Fibroblast of lung (primary cell): ENCODE measurements around the gene PTPRA. TPM values are rescaled to one million over a fixed set of nuclear protein-coding genes. Genes with fewer than 3 reads are reported as not detected.
"Not testable (repeated sequence)": the region's sequence is repeated elsewhere in the genome, so short reads cannot be mapped to it uniquely, and the experiment has no call there.

Experiments used
- DNase-seq, 2 donors: peaks; one replicate each; pipeline versions ENCODE4 v3.0.0 to v3.0.0-alpha.2; 2010; ENCODE audit warnings: low read depth in 2 of 2
- H2AFZ ChIP-seq: 2 replicates; pipeline ENCODE4 v1.5.1; 2012; ENCODE audit warnings: low read length, control low read depth, inconsistent platforms
- H3K27ac ChIP-seq: 2 replicates; pipeline ENCODE4 v1.5.1; 2011; ENCODE audit warnings: low read length, control low read depth; ENCODE audit not compliant: insufficient read depth
- H3K27me3 ChIP-seq: 2 replicates; pipeline ENCODE4 v1.5.1; 2011; ENCODE audit warnings: mild to moderate bottlenecking, low read length; ENCODE audit not compliant: control insufficient read depth, insufficient read depth
- H3K36me3 ChIP-seq: 2 replicates; pipeline ENCODE4 v1.5.1; 2011; ENCODE audit warnings: low read length; ENCODE audit not compliant: control insufficient read depth, insufficient read depth
- H3K4me1 ChIP-seq: 2 replicates; pipeline ENCODE4 v1.5.1; 2011; ENCODE audit warnings: low read length; ENCODE audit not compliant: control insufficient read depth, insufficient read depth; ENCODE audit errors: extremely low read depth
- H3K4me2 ChIP-seq: 2 replicates; pipeline ENCODE4 v1.5.1; 2011; ENCODE audit warnings: low read length, control low read depth; ENCODE audit not compliant: insufficient read depth; ENCODE audit errors: extremely low read depth
- H3K4me3 ChIP-seq, 4 experiments: fragments of 200-600 bp in 1 of 4; sonication (generic) in 1 of 4; replicated peaks in 1 of 4; 2 replicates each; pipeline ENCODE4 v1.5.1; 2011 to 2016; ENCODE audit warnings: low read length in 4 of 4, low read depth in 3 of 4, mild to moderate bottlenecking in 3 of 4, control low read depth in 2 of 4, inconsistent platforms in 1 of 4, mixed read lengths in 1 of 4; ENCODE audit not compliant: insufficient read depth in 1 of 4; ENCODE audit errors: control extremely low read depth in 1 of 4
- H3K79me2 ChIP-seq: 2 replicates; pipeline ENCODE4 v1.5.1; 2012; ENCODE audit warnings: mild to moderate bottlenecking, low read length, inconsistent platforms; ENCODE audit not compliant: control insufficient read depth, insufficient read depth
- H3K9ac ChIP-seq: 2 replicates; pipeline ENCODE4 v1.5.1; 2011; ENCODE audit warnings: mild to moderate bottlenecking, low read length, control low read depth; ENCODE audit not compliant: insufficient read depth
- H3K9me3 ChIP-seq: 2 replicates; pipeline ENCODE4 v1.5.1; 2012; ENCODE audit warnings: low read depth, low read length; ENCODE audit not compliant: control insufficient read depth, insufficient read depth
- H4K20me1 ChIP-seq: 2 replicates; pipeline ENCODE4 v1.5.1; 2011; ENCODE audit warnings: low read length; ENCODE audit not compliant: control insufficient read depth, insufficient read depth; ENCODE audit errors: extremely low read depth
- EZH2 ChIP-seq: IDR thresholded peaks from 2 replicates; pipeline ENCODE4 v1.5.1; 2012; ENCODE audit warnings: low read length, control low read depth, mild to moderate bottlenecking; ENCODE audit errors: missing control alignments
- polyA plus RNA-seq, 2 donors: library from polyadenylated mRNA; depleted of rRNA in 1 of 2; stranded (reverse) in 1 of 2; unstranded in 1 of 2; fragments of >200 nt; gene quantifications; 2 replicates each; pipeline ENCODE4 v1.2.1, GENCODE V29; 2011 to 2012; ENCODE audit warnings: missing spikeins in 1 of 2
- total RNA-seq: library from RNA; depleted of rRNA; stranded (reverse); fragments of >200 nt; gene quantifications from 2 replicates; pipeline ENCODE4 v1.2.1, GENCODE V29; 2014
- TF ChIP-seq, protein P1 (sequence below), 2 donors: IDR thresholded peaks in 1 of 2; conservative IDR thresholded peaks in 1 of 2; 1 replicate in 1 of 2; 2 replicates in 1 of 2; pipeline ENCODE4 v1.5.1; 2011 to 2012; ENCODE audit warnings: low read length in 2 of 2, control low read depth in 1 of 2, inconsistent platforms in 1 of 2, low read depth in 1 of 2, mild to moderate bottlenecking in 1 of 2

PTPRA gene
- total and polyA plus RNA-seq, 2 donors (not counting 1 experiment from before 2014, with no cell fraction given): 27.9 to 127 TPM

DNA sequence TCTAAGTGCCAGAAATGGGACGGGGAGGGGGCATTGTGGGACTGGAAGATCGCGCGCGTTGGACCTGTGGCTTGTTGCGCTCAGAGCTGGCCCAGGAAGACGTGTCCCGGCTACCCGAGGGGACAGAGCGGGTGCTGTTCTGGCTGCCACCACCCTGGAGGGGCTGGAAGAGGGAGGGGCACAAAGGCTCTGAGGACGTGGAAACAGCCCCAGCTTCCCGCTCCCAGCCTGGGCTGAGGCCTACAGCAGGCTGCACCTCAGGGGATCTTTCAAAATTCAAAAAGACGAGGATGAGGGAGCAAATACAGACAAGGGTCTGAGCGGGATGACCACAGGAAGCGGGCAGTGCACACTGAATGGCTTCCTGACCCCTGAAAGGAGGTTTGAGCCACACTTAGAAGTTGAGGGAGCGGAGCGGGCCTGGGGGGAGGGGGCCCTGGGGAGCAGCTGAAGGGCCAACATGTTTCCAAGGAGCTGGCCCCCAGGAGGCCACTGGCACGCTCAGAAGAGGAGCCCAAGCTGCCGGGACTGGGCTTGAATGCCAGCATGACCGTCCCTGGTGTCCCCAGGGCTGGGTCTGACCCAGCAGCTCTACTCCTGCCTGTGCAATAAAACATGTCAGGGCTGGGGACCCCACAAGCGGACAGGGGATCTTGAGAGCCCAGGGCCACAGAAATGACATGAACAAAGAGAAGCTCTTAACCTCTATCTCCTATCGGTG lies 199.4 kb downstream of the PTPRA start:
- TF ChIP-seq, protein P1, sequence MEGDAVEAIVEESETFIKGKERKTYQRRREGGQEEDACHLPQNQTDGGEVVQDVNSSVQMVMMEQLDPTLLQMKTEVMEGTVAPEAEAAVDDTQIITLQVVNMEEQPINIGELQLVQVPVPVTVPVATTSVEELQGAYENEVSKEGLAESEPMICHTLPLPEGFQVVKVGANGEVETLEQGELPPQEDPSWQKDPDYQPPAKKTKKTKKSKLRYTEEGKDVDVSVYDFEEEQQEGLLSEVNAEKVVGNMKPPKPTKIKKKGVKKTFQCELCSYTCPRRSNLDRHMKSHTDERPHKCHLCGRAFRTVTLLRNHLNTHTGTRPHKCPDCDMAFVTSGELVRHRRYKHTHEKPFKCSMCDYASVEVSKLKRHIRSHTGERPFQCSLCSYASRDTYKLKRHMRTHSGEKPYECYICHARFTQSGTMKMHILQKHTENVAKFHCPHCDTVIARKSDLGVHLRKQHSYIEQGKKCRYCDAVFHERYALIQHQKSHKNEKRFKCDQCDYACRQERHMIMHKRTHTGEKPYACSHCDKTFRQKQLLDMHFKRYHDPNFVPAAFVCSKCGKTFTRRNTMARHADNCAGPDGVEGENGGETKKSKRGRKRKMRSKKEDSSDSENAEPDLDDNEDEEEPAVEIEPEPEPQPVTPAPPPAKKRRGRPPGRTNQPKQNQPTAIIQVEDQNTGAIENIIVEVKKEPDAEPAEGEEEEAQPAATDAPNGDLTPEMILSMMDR (conservative IDR thresholded peaks at IDR 0.05 in 1 of 2, IDR thresholded peaks at IDR 0.05 in 1 of 2; ENCODE audit: low read depth in 1 of 2, low read length in 2 of 2): no peak
- TF ChIP-seq EZH2: no peak

DNA sequence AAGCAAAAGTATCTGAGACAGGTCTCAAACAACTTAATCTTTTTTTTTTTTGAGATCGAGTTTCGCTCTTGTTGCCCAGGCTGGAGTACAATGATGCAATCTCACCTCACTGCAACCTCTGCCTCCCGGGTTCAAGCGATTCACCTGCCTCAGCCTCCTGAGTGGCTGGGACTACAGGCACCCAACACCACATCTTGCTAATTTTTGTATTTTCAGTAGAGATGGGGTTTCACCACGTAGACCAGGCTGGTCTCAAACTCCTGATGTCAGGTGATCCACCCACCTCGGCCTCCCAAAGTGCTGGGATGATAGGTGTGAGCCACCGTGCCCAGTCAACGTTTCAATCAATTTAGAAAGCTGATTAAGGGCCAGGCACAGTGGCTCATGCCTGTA lies 200.0 kb downstream of the PTPRA start:
- H3K36me3 ChIP-seq, H3K4me1 ChIP-seq, H2AFZ ChIP-seq, H3K4me3 ChIP-seq, H3K27ac ChIP-seq, H3K9ac ChIP-seq, H3K9me3 ChIP-seq, H4K20me1 ChIP-seq, H3K79me2 ChIP-seq, H3K4me2 ChIP-seq, DNase-seq: not testable (repeated sequence)
- peaks cover 10% of the 10 kb centered on the region for H3K27me3 ChIP-seq

More for the DNA sequence above, 199.4 kb downstream of the PTPRA start:
- H2AFZ ChIP-seq: no peak overlapping the region
- no peak overlapping the region for H3K4me3 ChIP-seq
- no peak overlapping the region for H3K9ac ChIP-seq
- H3K36me3 ChIP-seq: no peaks in the 10 kb centered on the region
- DNase-seq: no peak
- no peaks in the 10 kb centered on the region for H3K9me3 ChIP-seq
- H3K4me2 ChIP-seq: no peak overlapping the region
- H3K79me2 ChIP-seq: no peaks in the 10 kb centered on the region
- H3K4me1 ChIP-seq: peaks cover 5% of the 10 kb centered on the region
- H3K27ac ChIP-seq: no peak overlapping the region
- H4K20me1 ChIP-seq: no peaks in the 10 kb centered on the region
- peaks cover 10% of the 10 kb centered on the region for H3K27me3 ChIP-seq

DNA sequence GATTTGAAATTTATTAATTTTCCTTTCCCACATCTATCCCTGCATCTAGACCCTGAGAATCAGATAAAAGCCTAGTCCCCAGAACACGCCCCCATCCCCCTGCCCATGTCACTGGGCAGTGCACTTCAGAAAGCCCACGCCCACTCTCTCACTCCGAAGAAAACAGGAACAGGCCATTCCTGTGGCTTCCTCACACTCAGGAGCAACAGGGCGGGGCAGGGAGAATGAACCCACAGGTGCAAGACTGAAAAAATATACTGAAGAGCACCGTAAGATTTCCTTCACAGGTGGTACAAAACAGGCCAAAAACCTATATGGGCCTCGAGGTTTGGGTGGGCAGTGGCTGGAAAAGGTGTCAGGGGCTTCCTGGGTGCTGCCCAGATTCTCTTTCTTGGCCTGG lies 201.5 kb downstream of the PTPRA start:
- Histone ChIP-seq H3K4me3 (no peak overlapping the region), H3K9ac (no peak overlapping the region), H3K4me2 (no peak overlapping the region), H3K4me1 (no peaks in the 10 kb centered on the region), H2AFZ (no peak overlapping the region), H3K36me3 (no peaks in the 10 kb centered on the region), H3K27ac (no peak overlapping the region), H3K27me3 (peaks cover 13% of the 10 kb centered on the region), H4K20me1 (no peaks in the 10 kb centered on the region), H3K9me3 (no peaks in the 10 kb centered on the region), H3K79me2 (no peaks in the 10 kb centered on the region)
- no peak for DNase-seq
- no peak for TF ChIP-seq EZH2
- TF ChIP-seq, protein P1 (conservative IDR thresholded peaks at IDR 0.05 in 1 of 2, IDR thresholded peaks at IDR 0.05 in 1 of 2; ENCODE audit: low read depth in 1 of 2, low read length in 2 of 2): no peak

DNA sequence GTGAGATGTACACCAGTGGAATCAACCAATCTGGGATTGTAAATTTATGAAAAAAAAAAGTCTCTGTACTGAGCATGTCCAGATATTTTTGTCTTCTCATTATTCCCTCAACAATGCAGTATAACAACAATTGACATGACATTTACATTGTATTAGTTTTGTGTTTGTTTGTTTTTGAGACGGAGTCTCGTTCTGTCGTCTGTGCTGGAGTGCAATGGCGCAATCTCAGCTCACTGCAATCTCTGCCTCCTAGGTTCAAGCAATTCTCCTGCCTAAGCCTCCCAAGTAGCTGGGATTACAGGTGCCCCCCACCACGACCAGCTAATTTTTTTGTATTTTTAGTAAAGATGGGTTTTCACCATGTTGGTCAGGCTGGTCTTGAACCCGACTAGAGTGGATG lies 202.0 kb downstream of the PTPRA start:
- H3K9me3 ChIP-seq, H4K20me1 ChIP-seq, H3K27ac ChIP-seq, H3K36me3 ChIP-seq, H3K4me1 ChIP-seq, H3K79me2 ChIP-seq, H3K9ac ChIP-seq, DNase-seq, H3K4me2 ChIP-seq, H3K4me3 ChIP-seq, H2AFZ ChIP-seq: not testable (repeated sequence)
- peaks cover 13% of the 10 kb centered on the region for H3K27me3 ChIP-seq
